Muscle layer of colon (tissue), 2 donors: ENCODE measurements around the gene PXDN.

Experiments
- H3K27ac ChIP-seq: one replicate; pipeline ENCODE4 v1.7.0; 2013; ENCODE audit warnings: low read depth, mild to moderate bottlenecking, low read length, moderate library complexity
- H3K27me3 ChIP-seq, 2 donors: one replicate each; pipeline ENCODE4 v1.7.0; 2013; ENCODE audit warnings: low read length in 2 of 2, mild to moderate bottlenecking in 2 of 2; ENCODE audit not compliant: insufficient read depth in 2 of 2, control insufficient read depth in 1 of 2
- H3K36me3 ChIP-seq: one replicate; pipeline ENCODE4 v1.7.0; 2013; ENCODE audit warnings: mild to moderate bottlenecking, low read length; ENCODE audit not compliant: insufficient read depth
- H3K4me1 ChIP-seq: one replicate; pipeline ENCODE4 v1.7.0; 2013; ENCODE audit warnings: mild to moderate bottlenecking, low read length; ENCODE audit not compliant: insufficient read depth
- H3K4me3 ChIP-seq, 2 donors: one replicate each; pipeline ENCODE4 v1.7.0; 2013; ENCODE audit warnings: low read length in 2 of 2, low read depth in 1 of 2, mild to moderate bottlenecking in 1 of 2, moderate library complexity in 1 of 2
- H3K9ac ChIP-seq: one replicate; pipeline ENCODE4 v1.7.0; 2013; ENCODE audit warnings: low read length
- H3K9me3 ChIP-seq: one replicate; pipeline ENCODE4 v1.7.0; 2013; ENCODE audit warnings: mild to moderate bottlenecking, low read length
- donor health status: abdominal sarcoma.
- donor health status: Adenocarcinoma of cecum.

Gene PXDN

DNA sequence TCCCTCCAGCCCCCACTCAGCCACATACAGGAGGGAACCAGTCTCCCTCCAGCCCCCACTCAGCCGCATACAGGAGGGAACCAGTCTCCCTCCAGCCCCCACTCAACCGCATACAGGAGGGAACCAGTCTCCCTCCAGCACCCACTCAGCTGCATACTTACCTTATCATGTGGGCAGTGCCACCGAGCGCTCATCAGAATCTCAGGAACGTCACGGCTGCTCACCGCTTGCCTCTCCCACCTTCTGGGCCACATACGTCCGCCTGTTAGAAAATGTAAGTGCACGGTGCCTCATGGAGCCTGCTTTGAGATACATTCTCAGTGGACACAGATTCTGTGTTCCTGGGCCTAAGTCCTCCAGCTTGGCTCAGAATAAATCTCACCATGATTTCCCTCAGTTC is 124.8 kb downstream of the PXDN start:
- Histone ChIP-seq H3K27ac (no peak overlapping the region), H3K9me3 (no peaks in the 10 kb centered on the region), H3K9ac (no peak overlapping the region), H3K36me3 (no peaks in the 10 kb centered on the region), H3K27me3 (no peaks in the 10 kb centered on the region), H3K4me3 (no peak overlapping the region), H3K4me1 (peaks cover 4% of the 10 kb centered on the region)

DNA sequence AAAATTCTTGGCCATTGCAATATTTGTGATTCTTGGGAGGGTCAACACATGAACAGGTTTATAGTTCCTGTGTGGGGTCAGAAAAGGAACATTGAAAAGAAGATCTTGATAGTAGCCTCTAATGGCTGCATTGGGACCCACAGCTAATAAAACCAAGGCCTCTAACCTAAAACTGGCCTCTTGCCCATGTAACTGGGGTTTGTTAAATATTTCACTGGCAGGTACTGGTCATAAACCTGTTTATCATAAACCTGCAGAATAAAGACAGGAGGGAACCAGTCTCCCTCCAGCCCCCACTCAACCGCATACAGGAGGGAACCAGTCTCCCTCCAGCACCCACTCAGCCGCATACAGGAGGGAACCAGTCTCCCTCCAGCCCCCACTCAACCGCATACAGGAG is 125.3 kb downstream of the PXDN start:
- no peak overlapping the region for H3K4me3 ChIP-seq
- peaks cover 4% of the 10 kb centered on the region for H3K4me1 ChIP-seq
- no peaks in the 10 kb centered on the region for H3K27me3 ChIP-seq
- H3K9me3 ChIP-seq: no peaks in the 10 kb centered on the region
- no peak overlapping the region for H3K27ac ChIP-seq
- H3K9ac ChIP-seq: no peak overlapping the region
- H3K36me3 ChIP-seq: no peaks in the 10 kb centered on the region

DNA sequence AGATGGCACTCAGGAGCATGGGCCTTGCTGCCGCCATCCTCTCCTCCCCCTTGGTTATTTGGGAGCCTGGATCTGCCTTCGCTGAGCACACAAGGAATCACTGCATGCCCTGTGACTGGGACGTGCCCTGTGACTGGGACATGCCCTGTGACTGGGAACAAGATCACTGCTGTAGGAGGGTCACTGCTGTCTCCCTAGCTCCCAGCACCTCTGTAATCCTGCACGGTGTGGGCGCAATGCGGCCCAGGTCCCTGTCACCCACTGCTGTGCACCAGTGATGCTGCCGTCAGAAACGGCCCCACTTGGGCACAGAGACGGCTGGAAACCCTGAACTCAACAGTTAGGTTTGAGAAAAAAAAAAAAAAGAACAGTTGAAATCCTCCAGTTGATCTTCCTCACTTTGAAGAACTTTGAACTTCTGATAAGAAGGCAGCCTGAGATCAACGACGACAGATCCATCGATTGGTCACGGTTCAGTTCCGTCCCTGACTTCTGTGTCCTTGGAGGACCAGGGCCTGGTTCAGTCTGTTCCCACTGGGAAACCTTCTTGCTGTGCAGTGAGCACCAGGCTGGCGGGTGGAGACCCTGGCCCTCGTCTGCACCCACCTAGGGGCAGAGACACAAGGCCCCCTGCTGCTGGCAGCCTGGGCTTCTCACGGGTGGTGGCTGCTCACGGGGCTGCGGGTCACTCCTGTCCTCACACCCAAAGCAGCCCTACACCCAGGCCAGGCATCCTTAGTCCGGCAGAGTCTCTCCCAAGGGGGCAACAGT is 125.9 kb downstream of the PXDN start:
- no peaks in the 10 kb centered on the region for H3K36me3 ChIP-seq
- H3K9ac ChIP-seq: no peak overlapping the region
- H3K4me3 ChIP-seq: no peak overlapping the region
- H3K27me3 ChIP-seq: no peaks in the 10 kb centered on the region
- peaks cover 4% of the 10 kb centered on the region for H3K4me1 ChIP-seq
- H3K27ac ChIP-seq: no peak overlapping the region
- H3K9me3 ChIP-seq: no peaks in the 10 kb centered on the region

DNA sequence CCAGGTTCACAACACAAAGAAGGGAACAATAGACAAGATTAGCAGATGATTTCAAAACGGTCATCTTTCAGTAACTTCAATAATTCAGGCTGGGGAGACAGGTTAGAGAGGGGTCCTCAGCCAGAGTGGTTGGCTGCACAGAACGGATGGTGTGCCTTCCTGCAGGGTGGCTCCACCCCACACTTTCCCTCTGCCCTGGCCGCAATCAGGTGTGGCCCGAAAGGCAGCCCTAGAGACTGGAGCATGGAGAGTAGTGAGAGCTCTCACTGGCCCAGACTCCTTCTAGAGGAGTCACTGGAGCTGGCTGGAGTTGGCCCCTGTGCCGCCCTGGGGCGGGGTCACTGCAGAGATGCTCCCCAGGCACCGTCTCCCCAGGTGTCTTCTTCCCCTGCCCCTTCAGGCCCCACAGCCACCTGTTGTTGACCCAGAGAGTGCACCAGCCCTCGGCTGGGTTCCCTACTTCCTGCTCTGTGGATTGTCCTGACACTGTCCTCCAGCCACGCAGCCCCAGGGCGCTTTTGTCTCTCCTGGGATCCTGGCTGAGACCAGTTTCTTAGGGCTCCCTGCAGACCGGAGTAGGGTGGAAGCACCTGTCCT is 126.8 kb downstream of the PXDN start:
- Histone ChIP-seq H3K9me3 (no peaks in the 10 kb centered on the region), H3K9ac (no peak overlapping the region), H3K27me3 (no peaks in the 10 kb centered on the region), H3K4me3 (no peak overlapping the region), H3K27ac (no peak overlapping the region), H3K4me1 (peaks cover 4% of the 10 kb centered on the region), H3K36me3 (no peaks in the 10 kb centered on the region)

DNA sequence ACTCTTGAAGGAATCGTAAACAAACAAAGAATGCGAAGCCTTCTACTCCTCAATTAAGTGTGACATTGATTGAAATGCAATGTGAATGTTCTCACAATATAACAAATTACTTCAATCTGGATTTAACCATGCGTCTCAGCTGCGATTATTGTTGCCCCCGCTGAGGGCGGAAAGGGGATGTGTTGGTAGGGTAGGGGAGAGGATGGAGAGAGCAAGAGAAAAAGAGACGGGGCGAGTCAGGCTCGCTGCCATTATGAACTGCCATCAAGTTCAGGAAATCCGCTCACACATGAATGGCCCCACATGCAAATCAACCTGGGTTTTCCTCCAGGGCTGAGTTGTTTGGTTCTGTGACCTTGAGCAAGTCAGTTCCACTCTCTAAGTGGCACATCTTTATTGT is 129.8 kb downstream of the PXDN start:
- peaks cover 4% of the 10 kb centered on the region for H3K4me1 ChIP-seq
- H3K9me3 ChIP-seq: no peaks in the 10 kb centered on the region
- no peak overlapping the region for H3K9ac ChIP-seq
- H3K4me3 ChIP-seq: no peak overlapping the region
- H3K36me3 ChIP-seq: no peaks in the 10 kb centered on the region
- H3K27me3 ChIP-seq: no peaks in the 10 kb centered on the region
- H3K27ac ChIP-seq: no peak overlapping the region

DNA sequence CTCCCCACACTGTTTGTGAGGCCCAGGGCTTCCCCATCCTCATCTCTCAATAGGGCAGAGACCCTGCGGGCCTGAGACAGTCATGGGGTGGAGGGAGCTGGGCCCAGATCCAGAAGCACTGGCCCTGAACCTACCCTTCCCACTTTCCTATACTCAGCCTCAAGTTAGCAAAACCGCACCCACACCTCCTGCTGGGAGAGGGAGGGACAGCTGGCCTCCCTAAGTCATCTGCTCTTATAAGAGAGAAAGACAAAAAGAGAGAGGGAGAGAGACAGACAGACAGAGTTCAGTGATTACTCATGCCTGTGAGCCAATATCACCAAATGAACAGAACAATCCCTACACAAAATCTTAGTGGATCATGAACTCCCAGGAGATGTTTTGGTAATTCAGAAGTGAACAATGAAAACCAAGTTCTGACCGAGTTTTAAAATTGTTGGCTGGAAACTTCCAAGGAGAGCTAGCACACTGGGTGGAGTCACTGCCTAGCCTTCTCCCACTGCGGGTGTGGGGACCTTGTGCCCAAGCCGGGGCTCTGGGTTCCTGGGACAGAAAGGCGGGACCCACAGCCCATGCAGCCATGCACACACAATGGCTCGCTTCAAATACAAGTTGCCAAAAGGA is 130.5 kb downstream of the PXDN start:
- Histone ChIP-seq H3K27me3 (no peaks in the 10 kb centered on the region), H3K4me1 (peaks cover 2% of the 10 kb centered on the region), H3K9me3 (no peaks in the 10 kb centered on the region), H3K36me3 (no peaks in the 10 kb centered on the region), H3K27ac (no peak overlapping the region), H3K9ac (no peak overlapping the region), H3K4me3 (no peak overlapping the region)

DNA sequence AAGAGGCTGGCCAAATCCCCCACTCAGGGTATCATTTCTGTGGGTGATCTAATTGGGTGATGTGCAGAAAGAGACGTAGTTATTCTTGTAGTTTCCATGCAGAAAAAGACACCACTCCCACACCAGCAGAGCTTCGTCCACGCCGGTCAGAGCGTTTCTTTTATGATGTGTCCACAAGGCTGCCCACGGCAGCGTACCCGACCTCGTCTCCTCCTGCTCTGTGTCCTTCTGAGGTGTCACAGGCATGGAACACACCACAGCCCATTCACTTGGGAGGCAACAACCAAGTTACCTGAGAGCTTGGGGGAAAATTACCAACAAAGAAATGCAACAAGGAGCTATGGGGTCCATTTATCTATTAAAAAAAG is 131.3 kb downstream of the PXDN start:
- H3K27me3 ChIP-seq: no peaks in the 10 kb centered on the region
- no peak overlapping the region for H3K27ac ChIP-seq
- no peaks in the 10 kb centered on the region for H3K36me3 ChIP-seq
- H3K4me3 ChIP-seq: no peak overlapping the region
- H3K9me3 ChIP-seq: no peaks in the 10 kb centered on the region
- H3K4me1 ChIP-seq: no peaks in the 10 kb centered on the region
- H3K9ac ChIP-seq: no peak overlapping the region

DNA sequence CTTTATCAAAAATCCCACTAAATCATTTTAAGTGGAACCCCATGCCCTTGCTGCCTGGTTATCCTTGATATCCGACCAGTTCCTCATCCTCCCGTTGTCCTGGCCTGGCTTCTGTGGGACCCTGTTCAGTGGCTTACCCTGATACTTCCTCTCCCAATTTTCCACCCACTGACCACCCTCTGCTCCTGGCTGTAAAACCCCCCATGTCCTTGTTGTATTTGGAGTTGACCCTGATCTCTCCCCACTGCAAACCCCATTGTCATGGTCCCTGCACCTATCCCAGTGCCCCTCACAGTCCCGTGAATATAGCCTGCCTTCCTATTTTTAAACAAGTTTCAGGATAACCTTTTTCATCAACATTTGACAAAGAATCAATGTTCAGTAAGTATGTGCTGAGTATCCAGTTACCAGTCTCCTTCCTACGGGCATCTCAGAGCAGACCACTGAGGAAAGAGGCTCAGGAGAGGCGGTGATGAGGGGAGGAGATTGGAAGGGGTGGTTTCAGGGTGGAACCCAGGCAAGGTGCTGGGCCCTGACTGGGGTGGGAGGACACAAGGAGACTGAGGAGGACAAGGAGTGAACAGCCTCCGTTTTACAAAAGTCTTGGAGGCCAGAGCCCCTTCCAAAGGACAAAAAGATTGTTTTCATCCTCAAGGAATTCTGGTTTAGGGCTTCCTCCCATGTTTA is 131.8 kb downstream of the PXDN start:
- Histone ChIP-seq H3K27me3 (no peaks in the 10 kb centered on the region), H3K9ac (no peak overlapping the region), H3K9me3 (no peaks in the 10 kb centered on the region), H3K27ac (no peak overlapping the region), H3K4me1 (no peaks in the 10 kb centered on the region), H3K4me3 (no peak overlapping the region), H3K36me3 (no peaks in the 10 kb centered on the region)

DNA sequence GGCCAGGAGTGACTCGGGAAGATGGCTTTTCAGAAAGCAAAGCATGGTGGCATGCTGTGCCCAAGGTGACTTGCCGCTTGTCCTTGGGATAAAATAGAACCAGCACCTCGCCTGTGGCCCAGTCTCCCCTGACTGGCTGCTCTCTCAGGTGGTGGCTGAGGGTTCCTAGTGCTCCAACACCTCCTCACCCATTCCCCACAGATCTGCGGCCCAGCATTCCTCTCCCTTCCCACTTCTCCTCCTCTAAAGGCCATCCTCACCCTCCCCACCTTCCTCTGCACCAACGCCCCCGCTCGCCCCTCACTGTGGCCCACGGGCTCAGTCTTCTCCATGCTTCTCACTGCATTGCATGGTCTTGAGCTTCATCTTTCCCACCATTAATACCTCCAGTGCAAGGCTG is 132.4 kb downstream of the PXDN start:
- Histone ChIP-seq H3K9ac (no peak overlapping the region), H3K4me3 (no peak overlapping the region), H3K4me1 (no peaks in the 10 kb centered on the region), H3K27me3 (no peaks in the 10 kb centered on the region), H3K36me3 (no peaks in the 10 kb centered on the region), H3K27ac (no peak overlapping the region), H3K9me3 (no peaks in the 10 kb centered on the region)

DNA sequence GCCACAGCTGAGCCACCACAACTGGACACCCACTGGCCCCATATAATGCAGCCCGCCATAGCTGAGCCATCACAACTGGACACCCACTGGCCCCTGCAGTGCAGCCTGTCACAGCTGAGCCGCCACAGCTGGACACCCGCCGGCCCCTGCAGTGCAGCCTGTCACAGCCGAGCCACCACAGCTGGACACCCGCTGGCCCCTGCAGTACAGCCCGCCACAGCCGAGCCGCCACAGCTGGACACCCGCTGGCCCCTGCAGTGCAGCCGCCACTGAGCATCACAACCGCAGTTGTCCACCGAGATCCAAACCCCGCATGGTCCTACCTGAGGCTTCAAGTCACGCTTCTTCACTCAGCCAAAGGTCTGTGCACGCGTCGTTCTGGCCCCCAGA is 134.2 kb downstream of the PXDN start:
- H3K9me3 ChIP-seq: no peaks in the 10 kb centered on the region
- no peaks in the 10 kb centered on the region for H3K36me3 ChIP-seq
- H3K4me3 ChIP-seq: no peak overlapping the region
- no peak overlapping the region for H3K9ac ChIP-seq
- peaks cover 0 to 4% of the 10 kb centered on the region in 2 donors for H3K27me3 ChIP-seq
- H3K27ac ChIP-seq: no peak overlapping the region
- H3K4me1 ChIP-seq: no peaks in the 10 kb centered on the region

DNA sequence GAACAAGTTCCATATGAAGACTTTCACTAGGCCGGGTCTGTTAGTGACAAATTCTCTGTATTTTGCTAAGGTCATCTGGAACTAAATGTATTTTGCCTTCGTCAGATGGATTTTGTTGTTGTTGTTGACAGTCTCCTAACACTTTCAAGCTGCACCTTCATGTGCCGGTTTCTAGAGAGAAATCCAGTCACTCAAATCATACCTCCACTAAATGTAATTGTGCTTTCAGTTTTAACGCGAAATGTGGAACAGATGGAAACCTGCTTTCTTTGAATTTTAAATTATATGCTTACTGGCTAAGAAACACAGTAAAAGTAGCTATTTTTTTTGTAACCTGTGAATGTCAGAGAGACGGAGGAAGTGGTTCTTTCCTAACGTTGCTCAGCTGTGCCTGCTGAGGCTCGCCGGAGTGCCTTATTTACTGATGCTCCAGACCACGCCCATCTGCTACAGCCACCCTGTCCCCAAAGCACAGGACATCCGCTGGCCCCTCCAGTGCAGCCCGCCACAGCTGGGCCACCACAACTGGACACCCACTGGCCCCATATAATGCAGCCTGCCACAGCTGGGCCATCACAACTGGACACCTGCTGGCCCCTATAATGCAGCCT is 134.7 kb downstream of the PXDN start:
- H3K4me1 ChIP-seq: no peaks in the 10 kb centered on the region
- H3K27ac ChIP-seq: no peak overlapping the region
- no peaks in the 10 kb centered on the region for H3K36me3 ChIP-seq
- H3K4me3 ChIP-seq: no peak overlapping the region
- peaks cover 0 to 4% of the 10 kb centered on the region in 2 donors for H3K27me3 ChIP-seq
- H3K9me3 ChIP-seq: no peaks in the 10 kb centered on the region
- no peak overlapping the region for H3K9ac ChIP-seq
